ENCODE data around the gene CCDC170. TPM values are rescaled to one million over a fixed set of nuclear protein-coding genes. Genes with fewer than 3 reads are reported as not detected.

CCDC170 gene
- total and polyA plus RNA-seq, 2 of the 8 experiments (the other 6 are each of a cell fraction or from before 2014, with no cell fraction given), result 0.06 to 0.09 TPM

DNA sequence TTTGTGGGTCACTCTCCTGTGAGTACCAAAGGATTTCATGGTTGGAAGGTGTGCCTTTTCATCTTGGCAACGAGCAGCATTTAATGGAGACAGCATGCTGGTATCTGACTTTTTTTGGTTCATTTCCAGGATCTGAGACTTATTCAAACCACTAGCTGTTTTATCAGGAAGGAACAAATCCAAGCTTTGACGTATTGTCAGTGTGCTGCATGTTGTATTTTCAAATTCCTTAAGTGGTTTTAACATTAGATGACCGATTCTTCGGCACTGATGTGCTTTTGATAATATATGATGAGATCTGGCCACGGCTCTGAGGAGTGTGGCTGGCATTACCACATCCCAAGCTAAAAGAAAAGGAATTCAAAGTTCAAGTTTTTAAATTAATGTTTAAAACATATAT is 48.3 kb upstream of the CCDC170 start:
- Histone ChIP-seq H2BK15ac (ENCODE audit: low read length) (no peak overlapping the region), H3K56ac (replicated peaks; ENCODE audit: insufficient read length, low read depth, low read length) (no peak overlapping the region), H3K18ac (ENCODE audit: extremely low read depth, low read length) (no peak overlapping the region), H2AFZ (ENCODE audit: low read length) (no peak overlapping the region), H3K9ac (replicated peaks in 1 of 4; ENCODE audit: extremely low read depth in 1 of 4, low read depth in 3 of 4, low read length in 3 of 4) (no peak overlapping the region), H3K27ac (ENCODE audit: low read depth, low read length) (no peak overlapping the region), H3K79me2 (ENCODE audit: control insufficient read depth in 1 of 2, insufficient read depth in 2 of 2, low read length in 2 of 2) (peaks cover 6 to 80% of the 10 kb centered on the region in 2 experiments; a peak in 2 of 4 replicates), H2AK5ac (ENCODE audit: low read depth, low read length) (no peak overlapping the region), H4K8ac (ENCODE audit: extremely low read depth, insufficient read depth, low read length) (no peak overlapping the region), H4K91ac (replicated peaks; ENCODE audit: insufficient read length, low read length) (no peak overlapping the region), H3K23me2 (ENCODE audit: low read depth, low read length) (no peaks in the 10 kb centered on the region; the same call in 1 of the 2 replicates), H3K4me3 (ENCODE audit: extremely low read depth in 1 of 4, insufficient read depth in 2 of 4, low read depth in 3 of 4, low read length in 4 of 4) (no peak overlapping the region), H3K4me1 (replicated peaks in 1 of 4; ENCODE audit: control insufficient read depth in 3 of 4, insufficient read depth in 4 of 4, low read length in 3 of 4) (no peaks in the 10 kb centered on the region), H3K79me1 (ENCODE audit: low read depth, low read length) (peaks cover 7% of the 10 kb centered on the region), H3K4ac (replicated peaks; ENCODE audit: insufficient read length, low read depth, low read length) (no peak overlapping the region), H3K14ac (ENCODE audit: insufficient read length) (no peak overlapping the region), H2BK5ac (ENCODE audit: low read depth, low read length) (no peak overlapping the region), H4K20me1 (replicated peaks in 1 of 2; ENCODE audit: control insufficient read depth in 1 of 2, insufficient read depth in 2 of 2, low read length in 2 of 2) (peaks cover 4 to 6% of the 10 kb centered on the region in 2 experiments), H2BK20ac (ENCODE audit: low read length) (no peak overlapping the region), H4K5ac (ENCODE audit: insufficient read length, low read depth, low read length) (no peak overlapping the region), H2BK12ac (ENCODE audit: low read depth, low read length) (no peak overlapping the region), H3K23ac (ENCODE audit: insufficient read length) (no peak overlapping the region), H3K36me3 (ENCODE audit: control insufficient read depth in 2 of 4, insufficient read depth in 4 of 4, low read length in 3 of 4) (peaks cover 0 to 15% (median 7%) of the 10 kb centered on the region in 4 experiments; a peak in 6 of 8 replicates), H3K4me2 (ENCODE audit: insufficient read depth in 1 of 2, low read depth in 2 of 2, low read length in 2 of 2) (no peak overlapping the region), H3K9me3 (ENCODE audit: insufficient read depth in 2 of 2, low read depth in 1 of 2, low read length in 1 of 2) (peaks cover 0 to 3% of the 10 kb centered on the region in 2 experiments; a peak in 1 of 4 replicates), H2BK120ac (replicated peaks; ENCODE audit: low read depth, low read length) (no peak overlapping the region), H3K27me3 (replicated peaks in 1 of 4; ENCODE audit: control insufficient read depth in 3 of 4, extremely low read depth in 1 of 4, insufficient read depth in 3 of 4, low read length in 3 of 4) (no peaks in the 10 kb centered on the region)
- POLR2A ChIA-PET (ENCODE audit: partially characterized antibody), result interaction anchor here (1.0 kb wide), 1 partner anchor 25 kb away, joined by 4 read pairs; no protein-coding TSS in a partner anchor
- DNase-seq (ENCODE audit: low read depth in 1 of 2, low spot score in 2 of 2) (no peak), FAIRE-seq (no peak)
- WGBS, 2 experiments (ENCODE audit: extremely low coverage in 1 of 2, insufficient coverage in 1 of 2, insufficient read length in 1 of 2, insufficient replicate concordance in 2 of 2, low coverage in 1 of 2, low lambda C conversion rate in 2 of 2, missing lambda C conversion rate in 1 of 2), result 85% methylated on average over 5 of the region's 5 CpGs; no CpG with 5 or more reads in 1 of the 2 experiments
- CTCF ChIA-PET (ENCODE audit: partially characterized antibody), result no interaction called here
- TF ChIP-seq SUZ12 (IDR thresholded peaks at IDR 0.05; ENCODE audit: low read length), result no peak
- TF ChIP-seq CEBPB (IDR thresholded peaks at IDR 0.05; ENCODE audit: low read depth, low read length), result no peak
- no peak for TF ChIP-seq CHD1 (IDR thresholded peaks at IDR 0.05; ENCODE audit: low read depth, low read length)
- no peak for TF ChIP-seq EZH2 (IDR thresholded peaks at IDR 0.05; ENCODE audit: low read depth, low read length, severe bottlenecking)
- no peak for TF ChIP-seq TEAD4 (IDR thresholded peaks at IDR 0.05; ENCODE audit: low read depth, low read length)
- TF ChIP-seq SIX5 (IDR thresholded peaks at IDR 0.05; ENCODE audit: low read depth, low read length), result no peak
- TF ChIP-seq JUN (IDR thresholded peaks at IDR 0.05; ENCODE audit: low read depth, low read length), result no peak
- TF ChIP-seq CBX5 (IDR thresholded peaks at IDR 0.05; ENCODE audit: low read depth, low read length), result no peak
- TF ChIP-seq KDM1A (IDR thresholded peaks at IDR 0.05; ENCODE audit: borderline replicate concordance, low read length), result no peak
- TF ChIP-seq SP2 (IDR thresholded peaks at IDR 0.05; ENCODE audit: low read length), result no peak
- TF ChIP-seq CTBP2 (IDR thresholded peaks at IDR 0.05; ENCODE audit: borderline replicate concordance, insufficient read depth, insufficient read length, low read length), result no peak
- no peak for TF ChIP-seq EGR1 (IDR thresholded peaks at IDR 0.05; ENCODE audit: borderline replicate concordance, low read depth, low read length)
- TF ChIP-seq HDAC2 (IDR thresholded peaks at IDR 0.05; ENCODE audit: borderline replicate concordance in 1 of 2, low read depth in 2 of 2, low read length in 2 of 2), result no peak
- TF ChIP-seq TAF7 (optimal IDR thresholded peaks at IDR 0.05; ENCODE audit: borderline replicate concordance, low read depth, low read length), result no peak
- TF ChIP-seq HDAC6 (IDR thresholded peaks at IDR 0.05; ENCODE audit: low read depth, low read length), result no peak
